Nephron (organoid): Measurements from ENCODE around the gene GLCCI1.

Source experiments
- H3K27ac Mint-ChIP-seq, 3 experiments: 2 replicates each; pipeline ENCODE4 v1.8.0; 2020; ENCODE audit warnings: mixed read lengths in 3 of 3, mild to moderate bottlenecking in 2 of 3, moderate library complexity in 1 of 3
- H3K27me3 Mint-ChIP-seq: 2 replicates; pipeline ENCODE4 v1.8.0; 2021; ENCODE audit warnings: low read depth, mild to moderate bottlenecking, moderate library complexity, mixed read lengths
- H3K36me3 Mint-ChIP-seq: 2 replicates; pipeline ENCODE4 v1.8.0; 2020; ENCODE audit warnings: low read depth, mixed read lengths
- H3K4me1 Mint-ChIP-seq: 2 replicates; pipeline ENCODE4 v1.8.0; 2020; ENCODE audit warnings: mixed read lengths
- H3K4me3 Mint-ChIP-seq, 3 experiments: 2 replicates each; pipeline ENCODE4 v1.8.0; 2020; ENCODE audit warnings: mild to moderate bottlenecking in 3 of 3, mixed read lengths in 3 of 3, moderate library complexity in 2 of 3
- H3K9me3 Mint-ChIP-seq: 2 replicates; pipeline ENCODE4 v1.8.0; 2020; ENCODE audit warnings: mixed read lengths
- TF ChIP-seq, protein P1 (sequence below), 3 experiments: fragments of 200-600 bp; sonication (generic); IDR thresholded peaks; one replicate each; pipeline ENCODE4 v1.5.0; 2021; ENCODE audit warnings: antibody characterized with exemption in 3 of 3; ENCODE audit not compliant: unreplicated experiment in 3 of 3

The GLCCI1 gene

DNA sequence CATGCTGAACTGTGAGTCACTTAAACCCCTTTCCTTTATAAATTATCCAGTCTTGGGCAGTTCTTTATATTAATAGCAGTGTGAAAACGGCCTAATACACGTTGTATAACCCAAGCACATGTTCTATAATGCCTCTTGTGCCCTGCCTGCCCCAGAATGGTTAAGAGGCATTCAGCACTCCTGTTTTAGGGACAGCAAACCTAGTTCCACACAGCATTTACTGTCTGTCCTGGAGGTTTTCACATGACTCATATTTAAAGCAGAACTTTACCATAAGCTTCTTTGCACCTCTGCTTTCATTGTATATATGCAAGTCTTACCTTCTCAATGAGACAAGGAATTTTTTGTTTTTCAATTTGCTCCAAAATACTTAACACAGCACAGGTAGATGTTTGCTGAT, 148.6 kb downstream of the GLCCI1 start:
- H3K4me1 Mint-ChIP-seq = no peaks in the 10 kb centered on the region
- peaks cover 6% of the 10 kb centered on the region for H3K9me3 Mint-ChIP-seq
- no peak overlapping the region for H3K4me3 Mint-ChIP-seq

DNA sequence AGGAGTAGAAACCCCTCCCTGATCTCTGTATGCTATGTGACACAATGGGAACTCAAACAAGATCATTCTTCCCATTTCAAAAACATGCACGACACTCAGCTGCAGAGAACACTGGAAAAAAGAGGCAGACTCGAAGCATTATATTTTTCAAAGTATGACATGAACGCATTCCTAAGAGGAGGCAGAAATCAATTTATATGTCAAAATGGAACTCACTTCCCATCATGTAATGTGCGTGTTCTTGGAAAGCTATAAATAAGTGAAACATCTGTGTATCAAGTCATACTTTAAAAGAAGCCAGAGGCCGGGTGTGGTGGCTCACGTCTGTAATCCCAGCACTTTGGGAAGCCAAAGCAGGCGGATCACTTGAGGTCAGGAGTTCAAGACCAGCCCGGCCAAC, 150.7 kb downstream of the GLCCI1 start:
- Mint-ChIP-seq H3K27ac (no peak overlapping the region), H3K4me1 (no peaks in the 10 kb centered on the region), H3K27me3 (peaks cover 6% of the 10 kb centered on the region), H3K4me3 (no peak overlapping the region), H3K9me3 (peaks cover 3% of the 10 kb centered on the region), H3K36me3 (no peaks in the 10 kb centered on the region)
- TF ChIP-seq, protein P1, sequence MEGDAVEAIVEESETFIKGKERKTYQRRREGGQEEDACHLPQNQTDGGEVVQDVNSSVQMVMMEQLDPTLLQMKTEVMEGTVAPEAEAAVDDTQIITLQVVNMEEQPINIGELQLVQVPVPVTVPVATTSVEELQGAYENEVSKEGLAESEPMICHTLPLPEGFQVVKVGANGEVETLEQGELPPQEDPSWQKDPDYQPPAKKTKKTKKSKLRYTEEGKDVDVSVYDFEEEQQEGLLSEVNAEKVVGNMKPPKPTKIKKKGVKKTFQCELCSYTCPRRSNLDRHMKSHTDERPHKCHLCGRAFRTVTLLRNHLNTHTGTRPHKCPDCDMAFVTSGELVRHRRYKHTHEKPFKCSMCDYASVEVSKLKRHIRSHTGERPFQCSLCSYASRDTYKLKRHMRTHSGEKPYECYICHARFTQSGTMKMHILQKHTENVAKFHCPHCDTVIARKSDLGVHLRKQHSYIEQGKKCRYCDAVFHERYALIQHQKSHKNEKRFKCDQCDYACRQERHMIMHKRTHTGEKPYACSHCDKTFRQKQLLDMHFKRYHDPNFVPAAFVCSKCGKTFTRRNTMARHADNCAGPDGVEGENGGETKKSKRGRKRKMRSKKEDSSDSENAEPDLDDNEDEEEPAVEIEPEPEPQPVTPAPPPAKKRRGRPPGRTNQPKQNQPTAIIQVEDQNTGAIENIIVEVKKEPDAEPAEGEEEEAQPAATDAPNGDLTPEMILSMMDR (IDR thresholded peaks at IDR 0.05; ENCODE audit: unreplicated experiment in 3 of 3) = no peak

More for the DNA sequence above, 148.6 kb downstream of the GLCCI1 start:
- Mint-ChIP-seq H3K27ac (no peak overlapping the region), H3K27me3 (peaks cover 6% of the 10 kb centered on the region), H3K36me3 (no peaks in the 10 kb centered on the region)
- TF ChIP-seq, protein P1 (IDR thresholded peaks at IDR 0.05; ENCODE audit: unreplicated experiment in 3 of 3) = no peak

DNA sequence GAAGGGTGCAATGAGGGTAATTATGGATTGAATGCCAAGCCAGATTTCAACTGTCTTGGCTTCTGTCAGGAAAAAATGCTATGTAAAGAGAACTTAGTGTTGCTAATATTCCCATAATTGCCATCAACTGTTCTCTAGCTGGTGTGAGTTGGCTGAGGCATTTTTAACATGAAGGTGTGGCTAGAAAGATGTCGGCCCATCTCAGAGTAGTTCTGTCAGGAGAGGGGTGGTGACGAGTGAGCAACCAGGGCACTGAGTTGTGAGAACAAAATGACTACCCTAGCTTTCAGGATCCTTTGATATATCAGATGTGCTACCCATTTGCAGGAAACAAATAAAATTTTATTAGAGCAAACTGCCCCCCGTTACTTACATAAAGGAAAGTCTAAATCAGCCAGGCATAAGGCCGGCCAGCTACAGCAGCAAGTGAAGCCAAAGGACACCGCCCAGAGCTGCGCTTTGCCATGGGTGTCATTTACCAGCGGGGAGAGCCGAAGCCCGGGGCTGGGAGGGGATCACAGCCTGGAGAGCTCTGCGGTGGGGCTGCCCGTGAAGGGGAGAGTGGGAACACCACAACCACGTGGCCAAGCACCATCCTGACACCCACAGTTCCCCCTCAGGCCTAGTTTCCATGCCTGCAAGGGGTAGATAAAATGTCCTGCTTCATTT, 151.9 kb downstream of the GLCCI1 start:
- no peaks in the 10 kb centered on the region for H3K9me3 Mint-ChIP-seq
- H3K4me3 Mint-ChIP-seq = no peak overlapping the region
- peaks cover 10% of the 10 kb centered on the region for H3K27me3 Mint-ChIP-seq
- no peak overlapping the region for H3K27ac Mint-ChIP-seq
- no peaks in the 10 kb centered on the region for H3K4me1 Mint-ChIP-seq
- no peaks in the 10 kb centered on the region for H3K36me3 Mint-ChIP-seq
- TF ChIP-seq, protein P1 (IDR thresholded peaks at IDR 0.05; ENCODE audit: unreplicated experiment in 3 of 3) = no peak

DNA sequence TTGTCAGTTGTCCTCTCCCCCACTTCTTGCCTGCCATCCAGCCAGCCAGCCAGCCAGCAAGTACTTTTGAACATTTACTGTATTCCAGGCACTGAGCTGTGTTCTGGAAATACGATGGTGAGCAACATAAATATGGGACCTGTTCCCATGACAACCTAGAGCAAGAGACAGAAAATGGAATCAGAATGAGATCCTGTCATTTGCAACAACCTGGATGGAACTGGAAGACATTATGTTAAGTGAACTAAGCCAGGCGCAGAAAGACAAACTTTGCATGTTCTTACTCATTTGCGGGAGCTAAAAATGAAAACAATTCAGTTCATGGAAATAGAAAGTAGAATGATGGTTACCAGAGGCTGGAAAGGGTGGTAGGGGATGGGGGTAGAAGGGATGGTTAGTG, 152.6 kb downstream of the GLCCI1 start:
- Mint-ChIP-seq H3K27me3 (peaks cover 11% of the 10 kb centered on the region), H3K4me3 (no peak overlapping the region), H3K27ac (no peak overlapping the region), H3K4me1 (no peaks in the 10 kb centered on the region), H3K9me3 (no peaks in the 10 kb centered on the region), H3K36me3 (no peaks in the 10 kb centered on the region)
- TF ChIP-seq, protein P1 (IDR thresholded peaks at IDR 0.05; ENCODE audit: unreplicated experiment in 3 of 3) = no peak

DNA sequence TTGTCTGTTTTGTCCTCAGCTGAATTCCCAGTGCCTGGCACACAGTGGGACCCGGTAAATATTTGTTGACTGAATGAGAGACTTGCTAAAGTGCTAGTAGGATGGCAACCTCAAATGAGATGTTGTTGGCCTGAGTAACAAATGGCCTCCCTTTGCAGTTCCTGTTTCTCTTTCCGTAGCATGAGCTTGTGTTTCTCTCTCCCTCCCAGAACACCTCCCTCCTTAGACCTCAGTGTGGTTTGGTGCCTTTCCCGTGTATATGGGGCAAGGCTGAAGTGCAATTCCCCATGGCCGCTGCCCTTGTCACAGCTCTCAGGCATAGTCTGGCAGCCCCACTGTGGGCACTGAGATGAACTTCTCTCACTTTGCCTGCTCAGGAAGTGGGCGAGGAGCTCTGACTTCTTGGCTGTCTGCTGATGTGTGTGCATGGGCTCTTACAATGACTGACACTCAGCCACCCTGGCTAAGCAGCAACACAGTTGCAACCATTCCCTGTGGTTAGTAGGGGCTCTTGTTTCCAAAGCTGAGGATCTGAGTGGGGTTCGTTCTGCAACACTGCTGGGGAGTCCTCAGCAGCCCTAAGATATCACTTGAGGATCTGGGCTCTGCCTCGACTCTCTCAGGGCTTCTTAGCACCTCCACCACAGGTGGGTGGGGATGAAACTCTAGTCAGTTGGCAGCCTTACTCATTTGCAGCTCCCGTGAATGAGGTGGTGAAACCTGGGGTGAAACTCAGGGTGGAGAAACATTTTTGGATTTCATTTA, 157.3 kb downstream of the GLCCI1 start:
- TF ChIP-seq, protein P1 (IDR thresholded peaks at IDR 0.05; ENCODE audit: unreplicated experiment in 3 of 3) = no peak
- H3K4me1 Mint-ChIP-seq = no peaks in the 10 kb centered on the region
- no peaks in the 10 kb centered on the region for H3K36me3 Mint-ChIP-seq
- no peak overlapping the region for H3K27ac Mint-ChIP-seq
- no peak overlapping the region for H3K4me3 Mint-ChIP-seq
- peaks cover 4% of the 10 kb centered on the region for H3K27me3 Mint-ChIP-seq
- no peaks in the 10 kb centered on the region for H3K9me3 Mint-ChIP-seq
